ENCODE measurements around the gene WDR18.
"Not testable (repeated sequence)": the region's sequence is repeated elsewhere in the genome, so short reads cannot be mapped to it uniquely, and the experiment has no call there.

Gene WDR18

GRCh38 chr19:1025080-1025479, 40.9 kb downstream of the WDR18 start:
- not testable (repeated sequence) for DNase-seq

- no peak for DNase-seq
Observed at GRCh38 chr19:1025960-1026782, 42.0 kb downstream of the WDR18 start, which contains the start of gene CNN2. TSS of gene CNN2 (plus strand) at chr19:1026608. CDS start at chr19:1026662, 54 bp downstream.

- DNase-seq: no peak
Observed at GRCh38 chr19:1026783-1027649, 42.9 kb downstream of the WDR18 start.

GRCh38 chr19:1027650-1028061, 43.5 kb downstream of the WDR18 start:
- DNase-seq: no peak

- DNase-seq: no peak
Observed at GRCh38 chr19:1028062-1028926, 44.1 kb downstream of the WDR18 start.

GRCh38 chr19:1032264-1032867, 48.2 kb downstream of the WDR18 start:
- DNase-seq: no peak

GRCh38 chr19:1035998-1036621, 52.0 kb downstream of the WDR18 start:
- no peak for DNase-seq

GRCh38 chr19:1037621-1038064, 53.5 kb downstream of the WDR18 start:
- DNase-seq: no peak

GRCh38 chr19:1038978-1039645, 55.0 kb downstream of the WDR18 start:
- no peak for DNase-seq

- DNase-seq: peak; percentile 94
Observed at GRCh38 chr19:1039646-1040475, 55.7 kb downstream of the WDR18 start, which contains the start of gene ABCA7. TSS of gene ABCA7 (plus strand) at chr19:1040107. CDS start at chr19:1041362, 1,255 bp downstream.

- DNase-seq: peak; percentile 86
Observed at GRCh38 chr19:1040476-1041271, 56.5 kb downstream of the WDR18 start.

- DNase-seq: no peak
Observed at GRCh38 chr19:1041272-1041834, 57.2 kb downstream of the WDR18 start.

- DNase-seq: no peak
Observed at GRCh38 chr19:1041835-1042685, 57.9 kb downstream of the WDR18 start.

GRCh38 chr19:1042689-1043511, 58.8 kb downstream of the WDR18 start:
- DNase-seq: no peak
